Measurements from ENCODE around the gene C19orf85. TPM values are rescaled to one million over a fixed set of nuclear protein-coding genes. Genes with fewer than 3 reads are reported as not detected.
"Not testable (repeated sequence)": the region's sequence is repeated elsewhere in the genome, so short reads cannot be mapped to it uniquely, and the experiment has no call there.

The C19orf85 gene
- total RNA-seq, 1 donor from 2014 or later, result 3.9 TPM

DNA sequence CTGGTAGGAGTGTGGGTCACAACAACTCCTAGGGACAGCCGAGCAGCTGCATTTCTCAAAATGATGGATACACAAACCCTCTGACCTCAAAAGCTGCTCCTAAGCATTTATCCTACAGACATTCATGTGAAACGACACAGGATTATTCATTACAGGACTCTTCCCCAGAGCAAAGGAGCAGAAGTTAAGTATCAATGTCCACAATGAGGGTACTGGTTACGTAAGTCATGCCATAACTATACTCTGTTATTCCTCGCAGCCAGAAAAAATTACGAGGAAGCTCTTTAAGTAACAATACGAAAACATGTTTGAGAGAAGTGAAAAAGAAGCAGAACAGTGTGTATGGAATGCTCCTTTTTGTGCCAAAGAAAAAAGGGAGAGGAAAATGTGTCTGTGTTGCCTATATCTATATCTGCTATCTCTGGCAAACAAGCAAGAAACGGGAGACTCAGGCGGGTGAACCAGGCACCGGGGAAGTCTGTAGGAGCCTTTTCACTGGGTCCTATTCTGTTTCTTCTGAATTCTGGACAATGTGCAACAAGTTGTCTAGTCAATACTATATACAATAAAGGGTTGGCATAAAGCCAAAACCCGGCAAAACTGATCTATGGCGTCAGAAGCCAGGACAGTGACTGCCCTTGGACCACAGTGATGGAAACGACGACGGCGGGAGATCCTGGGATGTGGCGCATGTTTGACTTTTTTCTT is 4.4 kb downstream of the C19orf85 start:
- peak; percentile 58 for DNase-seq (ENCODE audit: low spot score)

DNA sequence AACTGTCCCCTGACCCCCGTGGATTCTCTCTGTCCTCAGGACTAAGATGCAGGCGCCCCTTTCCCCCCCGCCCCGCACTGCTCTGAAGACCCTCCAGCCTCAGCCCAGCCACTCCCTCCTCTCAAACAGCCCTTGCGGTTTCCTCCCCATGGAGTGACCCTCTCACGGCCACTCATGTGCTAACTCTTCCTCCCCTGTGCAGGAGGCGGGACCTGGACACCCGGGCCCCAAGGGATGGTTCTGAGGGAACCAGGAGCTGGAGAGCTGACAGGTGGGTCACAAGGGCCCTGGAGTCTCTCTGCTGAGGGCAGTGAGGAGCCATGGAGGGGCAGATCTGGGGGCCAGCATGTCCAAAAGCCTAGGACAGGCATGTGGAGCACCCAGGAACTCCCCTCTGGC is 5.0 kb downstream of the C19orf85 start:
- no peak for DNase-seq (ENCODE audit: low spot score)

DNA sequence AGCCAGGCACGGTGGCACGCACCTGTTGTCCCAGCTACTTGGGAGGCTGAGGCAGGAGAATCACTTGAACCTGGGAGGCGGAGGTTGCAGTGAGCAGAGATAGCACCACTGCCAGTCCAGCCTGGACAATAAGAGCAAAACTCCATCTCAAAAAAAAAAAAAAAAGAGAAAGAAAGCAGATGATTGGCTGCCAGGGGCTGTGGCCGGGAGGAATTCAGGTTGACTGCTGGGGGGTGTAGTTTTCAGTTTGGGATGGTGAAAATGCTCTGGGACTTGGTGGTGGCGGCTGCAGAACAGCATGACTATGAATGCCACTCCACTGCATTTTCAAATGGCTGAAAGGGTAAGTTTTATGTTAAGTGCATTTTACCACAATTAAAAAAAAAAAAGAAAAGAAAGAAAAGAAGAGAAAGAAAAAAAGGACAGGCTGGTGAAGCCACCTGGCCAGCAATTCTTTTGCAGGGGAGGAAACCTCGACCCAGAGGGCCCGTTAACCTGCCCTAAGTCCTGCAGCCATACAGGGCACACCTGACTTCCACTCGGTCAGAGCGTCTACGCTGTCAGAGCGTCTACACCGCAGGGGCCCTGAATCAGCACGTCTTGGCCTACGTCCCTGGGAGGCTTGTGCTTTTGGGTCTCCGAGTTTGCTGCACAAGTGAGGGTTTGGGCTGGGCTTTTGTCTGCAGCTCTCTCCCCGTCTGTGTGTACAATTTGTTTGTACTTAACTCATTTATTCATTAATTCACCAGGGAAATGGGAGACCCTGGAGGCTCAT is 6.7 kb downstream of the C19orf85 start:
- no peak for DNase-seq (ENCODE audit: low spot score)

DNA sequence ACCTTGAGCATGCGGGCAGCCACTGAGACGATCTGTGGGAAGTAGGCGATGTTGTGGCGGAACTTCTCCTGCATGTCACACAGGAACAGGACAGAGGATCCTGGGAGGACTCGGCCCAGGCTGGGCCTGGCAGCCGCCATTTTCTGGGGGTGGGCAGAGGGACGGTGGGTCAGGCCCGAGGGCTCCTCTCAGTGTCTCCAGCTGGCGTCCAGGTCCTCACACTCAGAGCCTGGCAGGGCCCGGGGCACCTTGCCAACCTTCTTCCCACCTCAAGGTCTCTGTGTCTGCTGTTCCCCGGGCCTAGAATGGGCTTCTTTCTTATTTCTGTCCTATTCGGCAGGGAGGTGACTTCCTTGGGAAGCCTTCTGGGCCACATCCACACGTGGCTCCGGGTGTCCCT is 8.2 kb downstream of the C19orf85 start:
- no peak for DNase-seq (ENCODE audit: low spot score)

DNA sequence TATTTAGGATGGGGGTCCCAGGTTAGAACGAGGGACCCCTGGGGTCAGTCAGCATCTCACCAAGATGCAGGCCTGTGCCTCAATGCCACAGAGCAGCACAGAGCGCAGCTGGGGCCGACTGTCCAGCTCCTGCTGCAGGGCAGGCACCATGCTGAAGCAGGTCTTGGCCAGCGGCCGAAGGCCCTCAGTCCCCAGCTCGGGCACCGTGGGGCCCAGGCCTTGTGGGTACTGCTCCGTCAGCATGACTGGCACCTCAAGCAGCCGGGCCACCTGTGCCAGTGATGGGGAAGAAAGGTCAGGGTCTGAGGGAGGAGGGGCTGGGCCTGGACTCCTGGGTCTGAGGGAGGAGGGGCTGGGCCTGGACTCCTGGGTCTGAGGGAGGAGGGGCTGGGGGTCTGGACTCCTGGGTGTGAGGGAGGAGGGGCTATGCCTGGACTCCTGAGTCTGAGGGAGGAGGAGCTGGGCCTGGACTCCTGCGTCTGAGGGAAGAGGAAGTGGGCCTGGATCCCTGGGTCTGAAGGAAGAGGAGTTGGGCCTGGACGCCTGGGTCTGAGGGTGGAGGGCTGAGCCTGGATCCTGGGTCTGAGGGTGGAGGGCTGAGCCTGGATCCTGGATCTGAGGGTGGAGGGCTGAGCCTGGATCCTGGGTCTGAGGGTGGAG is 8.8 kb downstream of the C19orf85 start:
- no peak for DNase-seq (ENCODE audit: low spot score)

DNA sequence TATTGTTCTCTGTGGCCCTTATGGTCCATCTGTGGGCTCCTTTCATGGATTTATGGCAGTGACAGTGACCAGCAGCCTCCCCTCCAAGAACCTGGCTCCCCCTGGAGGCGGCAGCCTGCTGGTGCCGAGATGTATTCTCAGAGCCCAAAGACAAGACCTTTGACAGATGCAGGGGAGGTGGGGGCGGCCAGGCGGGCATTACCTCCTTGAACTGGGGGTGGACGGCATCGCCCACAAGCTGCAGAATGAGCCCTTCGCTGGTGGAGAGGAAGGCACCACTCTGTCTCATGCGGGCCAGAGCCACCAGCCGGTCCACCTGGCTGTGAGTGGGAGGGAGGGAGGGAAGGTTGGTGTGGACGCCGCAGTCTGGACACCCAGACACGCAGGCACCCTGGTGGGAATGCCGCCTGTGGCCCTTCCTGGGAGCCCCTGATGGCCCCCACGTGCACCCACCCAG is 9.7 kb downstream of the C19orf85 start:
- no peak for DNase-seq (ENCODE audit: low spot score)

DNA sequence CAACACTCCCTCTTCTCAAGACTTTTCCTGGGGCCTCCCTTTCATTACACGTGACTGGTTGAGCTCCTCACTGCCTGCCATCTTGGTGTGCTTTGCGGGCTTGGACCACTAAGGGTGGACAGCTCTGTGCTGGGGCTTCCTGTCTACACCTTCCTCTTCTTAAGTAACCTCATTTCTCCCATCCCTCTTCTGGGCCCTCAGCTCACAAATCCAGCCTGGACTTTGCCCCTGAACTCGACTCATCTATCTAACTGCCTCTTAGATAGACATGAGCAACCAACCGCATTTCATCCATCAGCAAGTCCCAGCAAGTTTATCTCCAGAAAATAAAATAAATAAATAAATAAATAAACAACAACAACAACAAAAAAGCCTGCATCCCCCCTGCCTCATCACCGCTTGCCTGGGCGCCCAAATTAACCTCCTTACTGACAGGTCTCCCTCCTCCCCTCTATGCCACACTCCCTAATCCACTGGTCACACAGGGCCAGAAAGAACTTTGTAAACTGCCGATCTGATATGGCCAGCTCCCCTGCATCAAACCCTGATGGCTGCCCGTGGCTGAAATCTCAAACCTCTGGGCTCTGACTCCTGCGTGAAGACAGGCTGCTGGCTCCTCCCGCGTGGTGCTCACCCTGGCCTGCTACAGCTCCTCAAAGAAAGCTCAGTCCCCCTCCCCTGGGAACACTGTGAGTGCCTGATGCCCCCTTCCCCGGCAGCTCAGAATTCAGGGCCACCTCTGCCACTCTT is 10.9 kb downstream of the C19orf85 start:
- no peak for DNase-seq (ENCODE audit: low spot score)

DNA sequence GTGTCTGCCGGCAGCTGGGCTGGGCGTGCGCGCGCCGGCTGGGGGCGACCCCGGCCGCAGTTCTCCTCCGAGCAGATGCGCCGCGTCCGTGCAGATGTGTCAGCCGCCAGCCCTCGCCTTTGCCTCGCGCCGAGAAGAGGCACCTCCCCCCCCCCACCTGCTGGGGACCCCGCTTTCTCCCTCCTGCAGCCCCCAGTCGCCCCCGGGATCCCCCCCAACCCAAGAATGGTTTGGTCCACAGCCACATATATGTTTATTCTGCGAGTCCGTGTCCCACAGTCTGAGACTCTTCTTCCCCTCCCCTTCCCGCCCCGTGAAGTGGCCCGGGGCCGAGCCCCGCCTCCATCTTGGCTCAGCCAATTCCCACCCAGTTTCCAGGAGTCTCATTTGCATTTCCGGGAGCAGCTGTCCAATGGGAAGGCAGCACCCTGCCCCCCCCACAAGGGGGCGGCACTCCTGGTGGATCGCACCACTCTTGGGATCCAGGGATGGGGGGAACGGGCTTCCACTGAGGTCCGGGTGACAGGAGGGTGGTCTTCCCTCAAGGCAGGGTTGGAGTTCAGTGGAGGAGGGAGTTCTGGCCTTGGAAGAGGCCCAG is 11.7 kb downstream of the C19orf85 start:
- peak; percentile 84 for DNase-seq (ENCODE audit: low spot score)

DNA sequence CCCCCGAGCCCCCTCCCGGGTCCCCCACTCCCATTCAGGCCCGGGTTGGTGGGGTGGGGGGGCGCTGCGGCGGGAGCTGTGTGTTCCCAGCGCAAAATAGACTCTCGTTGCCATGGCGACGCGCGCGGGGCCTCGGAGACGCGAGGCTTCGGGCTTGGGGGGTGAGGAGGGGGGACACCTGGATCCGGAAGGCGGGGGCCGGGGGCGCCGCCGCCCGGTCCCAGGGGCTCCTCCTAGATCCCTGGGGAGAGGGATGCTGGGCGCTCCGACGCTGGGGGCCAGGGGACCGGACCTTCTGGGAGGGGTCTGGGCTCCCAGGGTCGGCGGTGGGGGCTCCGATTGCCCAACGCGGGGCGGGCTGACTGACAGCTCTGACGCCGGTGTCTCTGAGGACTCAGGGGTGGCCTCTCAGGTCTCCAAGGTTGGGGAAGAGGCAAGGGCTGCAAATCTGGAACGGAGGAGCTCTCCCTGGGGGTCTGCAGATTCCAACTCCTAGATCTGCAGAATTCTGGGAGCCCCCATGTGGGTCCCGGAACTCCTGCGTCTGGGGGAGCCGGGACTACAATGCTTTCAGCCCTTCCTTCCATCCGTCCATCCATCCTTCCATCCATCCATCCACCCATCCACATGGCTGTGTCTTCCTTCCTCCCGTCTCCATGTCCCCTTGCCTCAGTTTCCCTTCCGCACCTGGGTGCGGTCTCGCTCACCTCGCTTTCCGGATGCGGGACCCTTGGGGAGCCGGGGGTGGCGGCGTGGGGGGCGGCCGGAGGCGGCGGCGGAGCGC is 12.4 kb downstream of the C19orf85 start:
- no peak for DNase-seq (ENCODE audit: low spot score)

DNA sequence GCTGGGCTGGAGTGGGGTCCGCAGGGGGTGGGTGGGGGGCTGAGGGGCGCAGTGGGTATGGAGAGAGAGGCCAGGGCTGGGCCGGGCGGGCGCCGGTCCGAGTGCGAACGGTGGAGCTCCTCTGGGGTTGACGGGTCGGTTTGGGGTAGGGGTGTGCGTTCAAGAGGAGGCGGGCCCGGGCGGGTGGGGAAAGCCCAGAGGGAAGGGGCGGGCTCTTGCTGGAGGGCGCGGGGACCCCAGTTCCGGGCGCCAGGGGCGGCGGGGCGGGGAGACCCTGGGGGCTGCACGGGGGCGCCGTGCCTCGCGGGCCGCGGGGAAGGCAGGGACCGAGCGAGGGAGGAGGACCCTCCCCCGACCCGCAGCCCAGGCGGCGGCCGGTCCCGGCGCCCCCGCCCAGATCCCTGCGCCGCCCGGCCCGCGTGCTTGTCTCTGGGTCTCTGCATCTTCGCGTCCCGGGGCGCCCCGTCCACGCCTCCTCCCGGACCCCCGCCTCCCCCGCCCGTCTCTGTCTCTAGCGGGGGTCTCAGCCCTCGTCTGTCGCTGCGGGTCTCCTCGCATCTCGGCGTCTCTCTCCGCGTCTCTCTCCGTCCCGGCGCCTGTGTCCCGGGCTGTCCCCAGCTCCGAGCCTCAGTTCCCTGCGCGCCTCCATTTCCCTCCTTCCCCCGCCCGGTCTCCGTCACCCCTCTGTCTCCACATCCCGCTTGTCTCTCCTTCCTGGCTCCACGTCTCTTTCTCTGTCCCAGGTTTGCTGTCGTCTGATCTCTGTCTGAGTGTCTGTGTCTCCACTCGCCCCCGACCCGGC is 13.2 kb downstream of the C19orf85 start:
- DNase-seq (ENCODE audit: low spot score), result no peak

DNA sequence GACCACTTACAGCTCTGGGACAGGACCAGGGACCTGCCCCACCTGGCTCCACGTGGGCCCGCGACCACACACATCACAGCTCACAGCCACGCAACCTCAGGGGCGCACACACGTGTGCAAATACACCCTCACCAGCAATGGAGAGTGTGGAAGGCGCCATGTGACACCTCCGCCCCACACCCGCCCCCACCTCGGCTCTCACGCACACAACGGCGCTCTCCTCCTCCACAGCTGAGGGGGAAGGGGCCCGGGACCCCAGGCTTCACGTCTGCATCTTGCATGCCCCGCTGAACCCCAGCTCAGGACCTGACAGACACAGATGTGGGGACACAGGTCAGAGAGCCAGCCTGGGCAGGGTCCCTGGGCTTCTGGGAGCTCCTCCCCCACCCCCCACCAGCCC is 15.1 kb downstream of the C19orf85 start:
- no peak for DNase-seq (ENCODE audit: low spot score)

DNA sequence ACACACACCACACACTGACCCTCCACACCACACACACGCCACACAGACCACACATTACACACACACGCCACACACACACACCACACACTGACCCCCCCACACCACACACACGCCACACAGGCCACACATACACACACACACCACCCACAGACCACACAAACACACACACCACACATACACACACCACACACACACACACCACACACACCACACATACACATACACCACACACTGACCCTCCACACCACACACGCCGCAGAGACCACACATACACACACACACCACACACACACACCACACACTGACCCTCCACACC is 16.4 kb downstream of the C19orf85 start:
- not testable (repeated sequence) for DNase-seq (ENCODE audit: low spot score)

DNA sequence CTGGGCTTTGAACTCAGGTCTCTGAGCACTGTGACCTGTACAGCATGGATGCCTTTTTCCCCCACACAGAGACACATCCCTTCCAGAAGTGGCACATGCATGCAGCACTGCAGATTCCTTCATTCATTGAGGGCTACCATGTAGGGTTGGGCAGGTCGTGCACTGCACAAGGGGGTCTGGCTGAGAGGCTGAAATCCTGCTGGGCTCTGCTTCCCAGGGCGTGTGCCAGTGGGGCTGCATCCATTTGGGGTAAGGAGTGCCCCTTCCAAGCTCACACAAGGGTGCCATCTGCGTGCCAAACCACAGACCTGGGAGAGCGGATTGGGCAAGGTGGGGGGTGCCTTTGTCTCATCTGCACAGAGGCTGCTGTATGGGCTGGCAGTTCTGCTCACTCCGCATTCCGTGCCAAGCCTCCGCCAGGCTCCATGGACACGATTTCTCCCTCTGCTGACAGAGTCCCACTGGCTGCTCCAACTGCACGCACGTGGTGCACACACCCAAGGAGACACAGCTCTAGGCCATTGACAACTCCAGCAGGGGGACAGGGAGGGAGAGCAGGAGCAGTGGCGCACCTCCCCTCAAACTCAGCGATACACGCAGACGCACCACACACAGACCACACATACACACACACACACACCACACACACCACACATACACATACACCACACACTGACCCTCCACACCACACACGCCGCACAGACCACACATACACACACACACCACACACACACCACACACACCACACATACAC is 17.0 kb downstream of the C19orf85 start:
- no peak for DNase-seq (ENCODE audit: low spot score)

DNA sequence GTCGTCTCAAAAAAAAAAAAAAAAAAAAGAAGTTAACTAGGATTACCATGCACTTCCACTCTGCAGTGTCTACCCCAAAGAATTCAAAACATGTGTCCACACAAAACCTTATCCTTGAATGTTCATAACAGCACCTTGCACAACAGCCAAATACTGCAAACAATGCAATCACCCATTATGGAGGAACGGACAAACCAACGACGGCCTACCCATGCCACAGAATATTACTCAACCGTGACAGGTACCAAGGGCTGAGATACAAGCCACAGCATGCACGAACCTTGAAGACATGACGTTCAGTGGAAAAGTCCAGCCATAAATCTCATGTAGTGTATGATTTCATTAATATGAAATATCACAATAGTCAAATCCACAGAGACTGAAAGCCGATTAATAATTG is 18.5 kb downstream of the C19orf85 start:
- DNase-seq (ENCODE audit: low spot score), result no peak

DNA sequence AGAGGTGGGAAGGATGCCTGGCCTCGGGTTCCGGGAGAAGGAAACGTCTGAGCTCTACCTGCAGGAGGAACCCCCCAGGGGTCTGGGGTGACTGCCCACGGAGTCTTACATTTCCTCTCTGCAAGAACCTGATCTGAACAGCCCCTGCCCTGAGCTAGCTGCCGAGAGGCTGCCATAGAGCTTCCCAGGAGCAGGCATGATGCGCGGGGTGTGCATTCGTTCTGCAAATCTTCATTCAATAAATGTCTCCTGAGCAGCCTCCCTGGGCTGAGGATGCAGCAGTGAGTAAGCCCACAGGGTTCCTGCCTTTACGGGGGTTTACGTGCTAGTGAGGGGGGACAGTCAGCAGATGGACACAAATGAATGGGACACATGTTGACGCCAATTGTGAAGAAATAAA is 19.9 kb downstream of the C19orf85 start:
- DNase-seq (ENCODE audit: low spot score), result no peak

DNA sequence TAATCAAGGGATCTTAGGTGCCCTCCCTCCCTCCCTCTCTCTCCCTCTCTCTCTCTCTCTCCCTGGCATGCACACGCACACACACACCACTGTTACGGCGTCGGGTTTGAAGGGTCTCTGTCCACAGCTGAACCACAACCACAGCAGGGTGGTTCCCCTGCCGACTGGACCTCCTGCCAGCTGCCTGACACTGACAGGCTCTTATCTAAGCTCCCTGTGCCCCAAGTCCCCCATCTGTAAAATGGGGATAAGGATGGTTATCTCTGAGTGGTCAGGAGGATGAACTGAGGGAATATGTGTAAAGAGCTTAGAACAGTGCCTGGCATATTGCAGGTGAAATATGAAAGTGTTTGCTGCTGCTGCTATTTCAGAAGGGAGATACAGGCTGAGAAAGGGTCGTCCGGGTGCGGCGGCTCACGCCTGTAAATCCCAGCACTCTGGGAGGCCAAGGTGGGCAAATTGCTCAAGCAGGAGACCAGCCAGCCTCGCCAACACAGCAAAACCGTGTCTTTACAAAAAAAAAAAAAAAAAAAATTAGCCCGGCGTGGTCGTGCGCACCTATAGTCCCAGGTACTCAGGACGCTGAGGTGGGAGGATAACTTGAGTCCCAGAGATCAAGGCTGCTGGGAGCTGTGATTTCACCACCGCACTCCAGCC is 20.6 kb downstream of the C19orf85 start:
- no peak for DNase-seq (ENCODE audit: low spot score)

DNA sequence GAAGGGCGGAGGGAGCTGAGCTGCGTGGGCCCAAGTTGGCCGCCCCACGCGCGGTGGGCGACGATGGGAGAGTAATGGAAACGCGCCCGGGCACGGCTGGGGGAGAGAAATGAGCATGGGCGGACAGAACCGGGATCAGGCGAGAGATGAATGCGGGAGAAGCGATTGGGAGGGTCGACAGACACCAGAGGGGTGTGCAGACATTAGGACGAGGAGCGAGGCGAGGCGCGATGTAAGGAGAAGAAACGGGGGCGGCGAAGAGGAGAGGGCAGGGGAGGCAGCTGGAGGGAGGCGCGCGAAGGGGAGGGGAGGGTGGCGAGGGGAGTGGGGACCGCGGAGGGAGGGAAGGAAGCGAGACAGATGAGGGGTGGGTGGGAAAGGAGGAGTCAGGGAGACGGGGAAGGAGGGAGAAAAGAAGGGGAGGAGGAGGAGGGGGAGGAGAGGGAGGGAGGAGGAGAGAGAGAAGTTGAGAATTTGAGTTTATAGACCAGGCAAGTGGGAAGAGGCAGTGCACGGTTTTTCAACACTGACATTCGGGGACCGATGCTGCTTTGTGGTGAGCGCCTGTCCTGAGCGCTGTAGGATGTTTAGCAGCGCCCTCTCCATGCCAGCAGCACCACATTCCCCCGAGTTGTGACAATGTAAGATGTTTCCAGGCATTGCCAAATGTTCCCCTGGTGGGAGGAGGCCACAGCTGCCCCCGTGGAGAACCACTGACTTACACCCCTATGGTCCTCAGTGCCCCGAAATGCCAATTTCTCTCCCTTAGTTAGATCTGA is 21.3 kb downstream of the C19orf85 start, which contains the start of gene SHISA7:
SHISA7 (minus strand) TSS at position 256 of the 779 bp plus-strand sequence. CDS start 437 bp downstream, outside the sequence.
- no peak for DNase-seq (ENCODE audit: low spot score)
